GM13977 (cell line): ENCODE results near the gene CARNS1.
A peak's percentile ranks its signal among the peaks of the same experiment; 100 is the strongest.
"Not testable (repeated sequence)": the region's sequence is repeated elsewhere in the genome, so short reads cannot be mapped to it uniquely, and the experiment has no call there.

Experiments
- DNase-seq: peaks from one replicate; pipeline ENCODE4 v3.0.0; 2012; ENCODE audit warnings: low spot score
- CTCF ChIP-seq: IDR thresholded peaks from 2 replicates; pipeline ENCODE4 v1.5.1; 2012; ENCODE audit warnings: mild to moderate bottlenecking, control low read depth; ENCODE audit not compliant: insufficient read depth; ENCODE audit errors: extremely low read depth, missing control alignments
- in situ Hi-C: fragments of 300-500 bp; cut with MboI; formaldehyde crosslinking; loops from one replicate; pipeline ENCODE4 v1.12.0; 2022; ENCODE audit warnings: low sequenced_read_pairs, low pct_unique_long_range_greater_than_20kb, mixed read lengths, inconsistent platforms; ENCODE audit not compliant: unreplicated experiment

The CARNS1 gene

GRCh38 chr11:67422891-67423290 lies 7.4 kb downstream of the CARNS1 start:
- TF ChIP-seq CTCF = no peak
- no peak for DNase-seq
- in situ Hi-C loops = no loop called here

DNA sequence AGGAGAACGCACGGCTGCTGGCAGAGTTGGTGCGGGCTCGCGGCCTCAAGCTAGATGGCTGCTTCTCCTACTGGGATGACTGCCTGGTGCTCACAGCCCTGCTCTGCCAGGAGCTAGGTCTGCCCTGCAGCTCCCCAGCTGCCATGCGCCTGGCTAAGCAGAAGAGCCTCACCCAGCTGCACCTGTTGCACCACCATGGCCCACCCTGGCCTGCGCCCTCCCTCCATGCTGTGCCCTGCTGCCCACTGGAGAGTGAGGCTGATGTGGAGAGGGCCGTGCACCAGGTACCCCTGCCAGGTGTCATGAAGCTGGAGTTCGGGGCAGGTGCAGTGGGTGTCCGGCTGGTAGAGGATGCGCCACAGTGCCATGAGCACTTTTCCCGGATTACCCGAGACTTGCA lies 8.0 kb downstream of the CARNS1 start:
- TF ChIP-seq CTCF = no peak
- DNase-seq = no peak
- in situ Hi-C loops = no loop called here

- DNase-seq = no peak
- TF ChIP-seq CTCF = no peak
- in situ Hi-C loops = no loop called here
Observed at GRCh38 chr11:67423891-67424613, 8.6 kb downstream of the CARNS1 start.

DNA sequence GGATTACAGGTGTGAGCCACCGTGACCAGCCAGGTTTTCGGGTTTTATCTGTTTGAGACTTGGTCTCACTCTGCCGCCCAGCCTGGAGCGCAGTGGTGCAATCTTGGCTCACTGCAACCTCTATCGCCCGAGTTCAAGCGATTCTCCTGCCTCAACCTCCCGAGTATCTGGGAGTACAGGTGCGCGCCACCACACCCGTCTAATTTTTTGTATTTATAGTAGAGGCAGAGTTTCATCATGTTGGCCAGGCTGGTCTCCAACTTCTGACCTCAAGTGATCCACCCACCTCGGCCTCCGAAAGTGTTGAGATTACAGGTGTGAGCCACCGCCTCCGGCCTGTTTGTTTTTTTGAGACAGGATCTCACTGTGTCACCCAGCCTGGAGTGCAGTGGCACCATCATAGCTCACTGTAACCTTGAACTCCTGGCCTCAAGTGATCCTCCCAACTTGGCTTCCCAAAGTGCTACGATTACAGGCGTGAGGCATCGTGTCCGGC lies 11.9 kb downstream of the CARNS1 start:
- in situ Hi-C loops, DNase-seq: not testable (repeated sequence)

DNA sequence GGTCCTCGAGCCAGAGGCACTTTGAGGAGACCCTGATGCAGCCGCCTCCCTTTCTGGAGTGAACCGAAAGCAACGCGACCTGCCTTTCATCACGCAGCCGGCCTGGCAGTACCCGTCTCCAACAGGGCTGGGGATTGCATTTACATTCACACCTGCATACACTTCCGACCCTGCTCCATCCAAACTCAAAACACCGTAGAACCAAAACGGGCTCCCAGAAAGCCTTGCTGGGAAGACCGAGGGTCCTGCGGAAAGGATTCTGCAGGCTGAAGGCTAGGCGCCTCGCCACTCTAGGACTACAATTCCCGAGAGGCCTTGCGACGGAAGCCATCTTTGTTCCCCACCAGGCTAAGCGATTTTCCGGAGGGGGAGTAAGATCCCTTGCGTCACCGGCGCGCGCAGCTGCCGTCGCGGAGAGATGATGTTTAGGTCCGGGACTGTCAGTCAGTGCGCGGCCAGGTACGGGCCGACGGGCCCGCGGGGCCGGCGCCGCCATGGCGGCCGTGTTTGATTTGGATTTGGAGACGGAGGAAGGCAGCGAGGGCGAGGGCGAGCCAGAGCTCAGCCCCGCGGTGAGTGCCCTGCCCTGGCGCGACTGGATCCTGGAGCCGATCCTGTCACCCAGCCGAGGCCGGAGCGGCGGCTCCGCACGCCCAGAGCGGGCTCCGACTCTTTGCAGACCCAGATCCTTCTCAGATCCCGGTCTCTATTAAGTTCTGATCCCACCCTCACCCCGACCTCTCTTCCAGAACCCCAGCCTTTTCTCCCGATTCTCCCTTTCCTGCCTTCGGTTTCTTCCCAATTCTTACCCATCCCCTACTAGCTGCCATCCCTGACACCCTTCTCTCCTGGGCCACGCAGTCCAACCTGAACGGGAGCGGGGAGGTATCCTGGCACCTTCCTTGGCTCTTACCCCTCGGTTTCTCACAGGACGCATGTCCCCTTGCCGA lies 12.8 kb downstream of the CARNS1 start, which contains the start of gene RPS6KB2:
RPS6KB2 (plus strand) TSS at position 443 of the 950 bp plus-strand sequence; CDS start at position 495, 52 bp downstream.
- DNase-seq = peak; percentile 100
- in situ Hi-C loops = no loop called here
- TF ChIP-seq CTCF = no peak

DNA sequence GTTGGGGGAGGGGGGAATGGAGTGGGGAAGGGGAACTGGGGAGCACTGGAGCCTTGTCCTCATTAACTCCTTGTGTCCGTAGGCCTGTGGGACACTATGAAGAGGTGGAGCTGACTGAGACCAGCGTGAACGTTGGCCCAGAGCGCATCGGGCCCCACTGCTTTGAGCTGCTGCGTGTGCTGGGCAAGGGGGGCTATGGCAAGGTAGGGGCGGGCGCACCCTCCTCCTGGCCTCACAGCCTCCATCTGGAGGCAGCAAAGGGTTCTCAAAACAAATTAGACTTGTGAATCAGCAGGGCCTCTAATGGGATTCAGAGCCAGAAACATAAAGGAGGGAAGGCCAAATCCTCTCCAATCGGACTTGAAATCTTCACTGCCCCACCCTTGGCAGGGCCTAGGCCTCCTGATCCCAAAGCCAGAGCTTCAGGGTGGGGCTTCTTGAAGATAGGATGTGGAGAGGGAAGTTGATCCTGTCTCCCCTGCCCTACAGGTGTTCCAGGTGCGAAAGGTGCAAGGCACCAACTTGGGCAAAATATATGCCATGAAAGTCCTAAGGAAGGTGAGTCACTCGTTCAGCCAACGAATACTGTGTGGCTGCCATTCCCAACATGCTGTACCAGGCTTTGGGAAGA lies 13.7 kb downstream of the CARNS1 start:
- no peak for TF ChIP-seq CTCF
- in situ Hi-C loops = no loop called here
- DNase-seq = no peak
